Natural killer cell (primary cell): ENCODE data around the gene IL13. TPM values are rescaled to one million over a fixed set of nuclear protein-coding genes. Genes with fewer than 3 reads are reported as not detected.

Experiments
- ATAC-seq, 3 donors: fragments of 150-1000 bp in 2 of 3; fragments of 200-7000 bp in 1 of 3; cut with Tn5 transposase; 1 replicate in 1 of 3; 2 replicates in 2 of 3; pipeline ENCODE4 v1.10.0; 2021; ENCODE audit warnings: mild to moderate bottlenecking in 2 of 3, moderate library complexity in 2 of 3
- DNase-seq, 2 donors: peaks; one replicate each; pipeline versions ENCODE4 v3.0.0 to v3.0.0-alpha.2; 2013 to 2021; ENCODE audit warnings: mixed read lengths in 1 of 2
- H3K27ac ChIP-seq: one replicate; pipeline ENCODE4 v1.5.1; 2013; ENCODE audit warnings: mild to moderate bottlenecking, low read length
- H3K27me3 ChIP-seq: one replicate; pipeline ENCODE4 v1.6.1; 2013; ENCODE audit warnings: low read length; ENCODE audit not compliant: control insufficient read depth, insufficient read depth
- H3K36me3 ChIP-seq: one replicate; pipeline ENCODE4 v1.6.1; 2013; ENCODE audit warnings: low read length; ENCODE audit not compliant: control insufficient read depth, insufficient read depth
- H3K4me1 ChIP-seq: one replicate; pipeline ENCODE4 v1.6.1; 2013; ENCODE audit warnings: low read length; ENCODE audit not compliant: control insufficient read depth, insufficient read depth
- H3K4me3 ChIP-seq: one replicate; pipeline ENCODE4 v1.5.1; 2013; ENCODE audit warnings: low read length
- H3K9me3 ChIP-seq: one replicate; pipeline ENCODE4 v1.6.1; 2013; ENCODE audit warnings: low read length; ENCODE audit not compliant: control insufficient read depth, insufficient read depth
- H3K27ac Mint-ChIP-seq, 2 donors: one replicate each; pipeline ENCODE4 v1.8.0; 2022; ENCODE audit warnings: mild to moderate bottlenecking in 2 of 2, mixed read lengths in 2 of 2, moderate library complexity in 1 of 2
- H3K27me3 Mint-ChIP-seq, 2 donors: one replicate each; pipeline ENCODE4 v1.8.0; 2022; ENCODE audit warnings: low read depth in 2 of 2, mixed read lengths in 2 of 2
- H3K36me3 Mint-ChIP-seq: one replicate; pipeline ENCODE4 v1.8.0; 2022; ENCODE audit warnings: mixed read lengths
- H3K4me1 Mint-ChIP-seq, 2 donors: one replicate each; pipeline ENCODE4 v1.8.0; 2022; ENCODE audit warnings: mixed read lengths in 2 of 2
- H3K4me3 Mint-ChIP-seq: one replicate; pipeline ENCODE4 v1.8.0; 2022; ENCODE audit warnings: mild to moderate bottlenecking, moderate library complexity, mixed read lengths
- H3K9me3 Mint-ChIP-seq, 2 donors: one replicate each; pipeline ENCODE4 v1.8.0; 2022; ENCODE audit warnings: mixed read lengths in 2 of 2
- CTCF ChIP-seq: fragments of 200-600 bp; IDR thresholded peaks from one replicate; pipeline ENCODE4 v1.8.0; 2022; ENCODE audit warnings: antibody characterized with exemption
- WGBS: methylation state at CpG from one replicate; pipeline ENCODE4 v1.1.7; 2013; ENCODE audit warnings: missing lambda C conversion rate; ENCODE audit not compliant: insufficient coverage; 5-methylcytosine and 5-hydroxymethylcytosine counted together
- intact Hi-C: fragments of 100-400 bp; cut with micrococcal nuclease; formaldehyde crosslinking; loops from one replicate; pipeline ENCODE4 v1.14.2; 2022
- total RNA-seq, 4 donors: library from RNA; stranded (reverse); fragments of 120-200 nt in 1 of 4; gene quantifications; one replicate each; pipeline versions ENCODE4 v1.2.3 to v1.2.4, GENCODE V29; 2013 to 2022

Gene IL13
- total RNA-seq, 3 donors from 2014 or later (not counting 1 experiment from before 2014, with no cell fraction given): 0.80 to 1.4 TPM; not detected in 1

- DNase-seq (no peak), ATAC-seq (no peak)
- Mint-ChIP-seq H3K27ac (no peak overlapping the region), H3K4me1 (peaks cover 0 to 4% of the 10 kb centered on the region in 2 donors), H3K9me3 (no peaks in the 10 kb centered on the region), H3K4me3 (no peak overlapping the region), H3K36me3 (no peaks in the 10 kb centered on the region), H3K27me3 (peaks cover 0 to 4% of the 10 kb centered on the region in 2 donors)
- Histone ChIP-seq H3K9me3 (no peaks in the 10 kb centered on the region), H3K36me3 (no peaks in the 10 kb centered on the region), H3K27ac (no peak overlapping the region), H3K4me1 (peaks cover 11% of the 10 kb centered on the region), H3K4me3 (no peak overlapping the region), H3K27me3 (no peaks in the 10 kb centered on the region)
- WGBS: 91% methylated on average over 14 of the region's 14 CpGs
- no peak for TF ChIP-seq CTCF
- intact Hi-C loops: no loop called here
Observed at GRCh38 chr5:132668706-132669454, 10.9 kb downstream of the IL13 start.

GRCh38 chr5:132669455-132669820 lies 11.5 kb downstream of the IL13 start:
- Histone ChIP-seq H3K4me1 (peaks cover 5% of the 10 kb centered on the region), H3K27ac (no peak overlapping the region), H3K4me3 (no peak overlapping the region), H3K27me3 (no peaks in the 10 kb centered on the region), H3K9me3 (no peaks in the 10 kb centered on the region), H3K36me3 (no peaks in the 10 kb centered on the region)
- Mint-ChIP-seq H3K4me1 (no peaks in the 10 kb centered on the region), H3K4me3 (no peak overlapping the region), H3K27ac (no peak overlapping the region), H3K9me3 (no peaks in the 10 kb centered on the region), H3K36me3 (no peaks in the 10 kb centered on the region), H3K27me3 (peaks cover 0 to 4% of the 10 kb centered on the region in 2 donors)
- TF ChIP-seq CTCF: no peak
- WGBS: 95% methylated on average over 6 of the region's 7 CpGs
- intact Hi-C loops: no loop called here
- ATAC-seq (no peak), DNase-seq (no peak)

DNA sequence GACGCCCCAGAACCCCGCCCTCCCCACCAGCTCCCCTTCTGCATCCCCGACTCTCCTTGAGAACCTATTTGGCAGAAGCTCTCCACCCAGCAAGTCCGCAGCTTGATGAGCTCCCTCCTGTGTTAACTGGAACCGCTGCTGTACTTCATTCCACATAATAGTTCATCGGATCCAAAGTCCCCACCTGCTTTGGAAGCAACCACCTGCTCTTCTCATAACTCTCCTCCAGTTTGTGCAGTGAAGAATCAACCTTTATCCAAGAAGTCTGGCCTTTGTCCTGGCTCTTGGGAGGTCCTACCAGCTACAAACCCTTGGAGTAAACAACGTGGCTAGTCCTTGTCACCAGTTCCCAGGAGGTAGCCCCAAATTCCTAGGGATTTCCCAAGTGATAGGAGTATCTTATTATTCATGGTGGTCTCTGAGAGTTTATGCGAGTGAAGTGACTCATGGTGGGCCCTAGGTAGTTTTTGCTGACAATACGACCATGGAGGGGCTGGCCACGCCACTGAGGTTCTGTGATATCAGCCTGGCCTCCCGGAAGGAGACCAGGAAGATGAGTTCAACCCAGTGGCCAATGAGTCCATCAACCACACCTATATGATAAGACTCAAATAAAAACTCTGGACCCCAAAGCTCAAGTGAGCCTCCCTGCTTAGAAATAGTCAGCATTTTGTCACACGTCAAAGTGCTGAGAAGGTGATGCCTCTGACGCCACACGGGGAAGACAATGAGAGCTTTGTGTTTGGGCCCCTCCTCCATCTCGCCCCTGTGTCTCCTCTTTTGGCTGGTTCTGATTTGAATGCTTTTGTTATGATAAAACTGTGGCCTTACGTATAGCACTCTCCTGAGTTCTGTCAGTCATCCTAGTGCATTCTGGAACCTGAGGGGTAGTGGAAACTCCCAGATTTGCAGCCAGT lies 12.3 kb downstream of the IL13 start:
- no peaks in the 10 kb centered on the region for H3K4me1 Mint-ChIP-seq
- H3K27me3 ChIP-seq: no peaks in the 10 kb centered on the region
- H3K36me3 Mint-ChIP-seq: no peaks in the 10 kb centered on the region
- no peaks in the 10 kb centered on the region for H3K9me3 Mint-ChIP-seq
- no peak overlapping the region for H3K27ac Mint-ChIP-seq
- no peak overlapping the region for H3K27ac ChIP-seq
- no peak overlapping the region for H3K4me3 ChIP-seq
- H3K4me1 ChIP-seq: peaks cover 1% of the 10 kb centered on the region
- no peak for TF ChIP-seq CTCF
- ATAC-seq: no peak
- H3K27me3 Mint-ChIP-seq: peaks cover 0 to 4% of the 10 kb centered on the region in 2 donors
- no peak overlapping the region for H3K4me3 Mint-ChIP-seq
- WGBS: 90% methylated on average over 16 of the region's 16 CpGs
- H3K36me3 ChIP-seq: no peaks in the 10 kb centered on the region
- H3K9me3 ChIP-seq: no peaks in the 10 kb centered on the region
- DNase-seq: no peak
- intact Hi-C loops: no loop called here
